Stimulated activated CD8-positive, alpha-beta memory T cell treated with anti-CD3 and anti-CD28 coated beads, Interleukin-15, amount 100 ng/mL, for 1 hour (primary cell): ENCODE data around the gene CCDC136.

Source experiments
- DNase-seq: peaks from one replicate; pipeline ENCODE4 v3.0.0-alpha.2; 2020; ENCODE audit warnings: low read depth

Gene CCDC136

DNA sequence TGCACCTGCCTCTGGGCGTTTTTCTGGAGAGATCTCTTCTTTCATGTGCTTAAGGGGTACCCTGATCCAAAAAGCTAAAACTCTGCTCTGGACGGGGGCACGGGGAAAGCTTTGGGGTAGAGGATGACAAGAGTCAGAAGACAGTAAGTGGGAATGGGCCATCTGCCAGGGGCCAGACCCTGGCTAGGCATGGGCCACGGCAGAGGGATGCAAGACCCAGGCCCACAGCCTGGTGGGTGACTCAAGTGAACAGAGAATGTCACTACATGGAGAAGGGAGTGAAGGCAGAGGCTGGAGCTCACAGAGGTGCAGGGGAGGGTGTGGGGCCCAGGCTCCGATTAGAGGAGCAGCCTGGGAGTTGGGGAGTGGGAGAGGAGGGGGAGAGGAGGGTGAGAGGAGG is 53.7 kb downstream of the CCDC136 start:
- no peak for DNase-seq

DNA sequence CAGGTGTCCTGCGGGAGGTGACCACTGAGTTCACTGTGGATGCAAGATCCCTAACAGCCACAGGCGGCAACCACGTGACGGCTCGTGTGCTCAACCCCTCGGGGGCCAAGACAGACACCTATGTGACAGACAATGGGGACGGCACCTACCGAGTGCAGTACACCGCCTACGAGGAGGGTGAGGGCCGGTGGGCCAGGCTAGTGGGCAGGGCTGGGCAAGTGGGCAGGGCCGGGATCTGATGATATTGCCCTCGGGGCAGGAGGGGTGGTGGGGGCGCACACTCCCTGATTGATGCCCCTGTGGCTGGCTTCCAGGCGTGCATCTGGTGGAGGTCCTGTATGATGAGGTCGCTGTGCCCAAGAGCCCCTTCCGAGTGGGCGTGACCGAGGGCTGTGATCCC is 54.2 kb downstream of the CCDC136 start:
- no peak for DNase-seq

DNA sequence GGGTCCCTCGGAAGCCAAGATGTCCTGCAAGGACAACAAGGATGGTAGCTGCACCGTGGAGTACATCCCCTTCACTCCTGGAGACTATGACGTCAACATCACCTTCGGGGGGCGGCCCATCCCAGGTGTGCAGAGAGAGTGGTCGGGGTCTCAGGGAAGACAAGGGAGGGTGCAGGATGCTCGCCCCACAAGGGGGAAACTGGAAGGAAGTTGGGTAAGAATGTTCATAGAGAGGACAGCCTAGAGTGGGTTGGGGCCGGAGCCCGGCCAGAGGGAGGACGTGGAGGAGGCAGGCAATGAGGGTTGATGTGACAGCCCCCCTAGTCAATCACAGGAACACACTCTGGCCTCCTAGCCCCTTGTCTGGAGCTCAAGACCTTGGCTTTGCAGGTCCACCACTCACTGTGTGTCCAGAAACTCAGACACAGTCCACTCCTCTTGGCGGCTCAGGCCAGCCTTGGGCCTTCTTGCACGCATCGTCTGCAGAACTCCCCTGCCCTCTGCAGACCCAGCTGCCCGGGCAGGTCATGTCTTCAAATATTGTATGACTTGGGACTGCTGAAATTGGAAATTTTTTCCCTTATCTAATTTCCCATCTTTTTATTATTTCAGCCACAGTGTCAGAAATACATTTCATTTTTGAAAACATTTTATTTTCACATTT is 55.1 kb downstream of the CCDC136 start:
- DNase-seq: no peak

DNA sequence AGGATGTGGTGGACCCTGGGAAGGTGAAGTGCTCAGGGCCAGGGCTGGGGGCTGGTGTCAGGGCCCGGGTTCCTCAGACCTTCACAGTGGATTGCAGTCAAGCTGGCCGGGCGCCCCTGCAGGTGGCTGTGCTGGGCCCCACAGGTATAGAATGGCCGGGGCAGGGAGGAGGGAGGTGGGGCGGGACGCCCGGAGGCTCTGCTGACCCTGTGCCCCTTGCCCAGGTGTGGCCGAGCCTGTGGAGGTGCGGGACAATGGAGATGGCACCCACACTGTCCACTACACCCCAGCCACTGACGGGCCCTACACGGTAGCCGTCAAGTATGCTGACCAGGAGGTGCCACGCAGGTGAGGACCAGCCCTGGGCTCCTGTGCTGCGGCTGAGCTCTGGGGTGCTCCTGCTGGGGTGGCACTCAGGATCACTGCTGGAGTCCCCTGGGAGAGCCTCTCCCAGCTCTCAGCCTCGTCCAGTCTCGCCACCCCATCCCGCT is 56.0 kb downstream of the CCDC136 start:
- DNase-seq: no peak

DNA sequence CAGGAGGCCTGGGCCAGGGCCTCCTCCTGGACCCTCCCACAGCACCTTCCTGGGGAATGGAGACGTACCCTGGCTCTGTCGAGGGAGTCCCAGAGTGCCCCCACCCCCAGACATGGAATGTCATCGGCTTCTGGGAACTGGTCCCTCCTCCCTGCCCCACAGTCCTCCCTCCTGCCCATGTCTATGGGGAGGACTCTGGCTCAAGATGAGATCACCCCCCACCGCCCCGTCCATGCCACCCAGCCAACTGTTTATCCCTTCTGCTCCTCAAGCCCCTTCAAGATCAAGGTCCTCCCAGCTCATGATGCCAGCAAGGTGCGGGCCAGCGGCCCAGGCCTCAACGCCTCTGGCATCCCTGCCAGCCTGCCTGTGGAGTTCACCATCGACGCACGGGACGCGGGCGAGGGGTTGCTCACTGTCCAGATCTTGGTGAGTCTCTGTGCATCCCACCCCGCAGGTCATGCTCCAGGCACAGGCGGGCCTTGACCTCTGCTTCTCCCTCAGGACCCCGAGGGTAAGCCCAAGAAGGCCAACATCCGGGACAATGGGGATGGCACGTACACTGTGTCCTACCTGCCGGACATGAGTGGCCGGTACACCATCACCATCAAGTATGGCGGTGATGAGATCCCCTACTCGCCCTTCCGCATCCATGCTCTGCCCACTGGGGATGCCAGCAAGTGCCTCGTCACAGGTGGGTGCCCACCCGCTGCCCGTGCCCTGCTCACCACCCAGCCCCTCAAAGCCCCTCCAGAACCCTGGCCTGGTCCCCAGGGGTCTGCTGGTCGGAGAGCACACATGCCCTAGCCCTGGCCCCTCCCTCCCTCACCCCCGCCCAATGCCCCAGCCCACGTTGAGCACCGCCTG is 56.8 kb downstream of the CCDC136 start:
- DNase-seq: no peak

DNA sequence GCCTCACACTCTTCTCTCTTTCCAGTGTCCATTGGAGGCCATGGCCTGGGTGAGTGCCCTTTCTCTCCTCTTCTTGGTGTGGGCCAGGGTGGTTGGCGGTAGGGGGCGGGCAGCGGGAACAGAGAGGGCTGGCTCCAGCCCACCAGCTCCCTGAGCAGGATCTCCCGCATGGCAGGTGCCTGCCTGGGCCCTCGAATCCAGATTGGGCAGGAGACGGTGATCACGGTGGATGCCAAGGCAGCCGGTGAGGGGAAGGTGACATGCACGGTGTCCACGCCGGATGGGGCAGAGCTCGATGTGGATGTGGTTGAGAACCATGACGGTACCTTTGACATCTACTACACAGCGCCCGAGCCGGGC is 57.4 kb downstream of the CCDC136 start:
- DNase-seq: no peak

DNA sequence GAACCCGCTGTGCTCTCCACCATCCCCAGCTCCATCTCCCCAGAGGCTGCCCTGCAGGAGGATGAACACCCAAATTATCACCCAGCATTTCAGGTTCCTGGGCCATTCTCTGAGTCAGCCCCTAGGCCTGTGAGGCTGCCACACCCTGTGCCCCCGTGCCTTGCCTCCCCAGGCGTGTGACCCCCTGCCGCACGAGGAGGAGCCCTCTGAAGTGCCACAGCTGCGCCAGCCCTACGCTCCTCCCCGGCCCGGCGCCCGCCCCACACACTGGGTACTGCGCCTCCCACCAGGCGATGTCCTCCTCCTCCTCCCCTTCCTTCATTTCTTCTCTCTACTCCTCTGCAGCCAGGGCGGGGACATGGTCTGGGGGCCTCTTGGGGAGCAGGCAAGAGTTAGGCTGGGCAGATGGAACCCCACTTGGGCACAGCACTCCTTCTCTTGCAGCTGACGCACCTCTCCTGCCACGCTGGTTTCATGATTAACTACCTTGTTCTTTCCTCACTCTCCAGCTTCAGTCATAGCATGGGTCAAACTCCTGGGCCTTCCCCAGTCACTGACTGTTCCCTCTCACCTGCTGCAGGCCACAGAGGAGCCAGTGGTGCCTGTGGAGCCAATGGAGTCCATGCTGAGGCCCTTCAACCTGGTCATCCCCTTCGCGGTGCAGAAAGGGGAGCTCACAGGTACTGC is 58.2 kb downstream of the CCDC136 start:
- no peak for DNase-seq

DNA sequence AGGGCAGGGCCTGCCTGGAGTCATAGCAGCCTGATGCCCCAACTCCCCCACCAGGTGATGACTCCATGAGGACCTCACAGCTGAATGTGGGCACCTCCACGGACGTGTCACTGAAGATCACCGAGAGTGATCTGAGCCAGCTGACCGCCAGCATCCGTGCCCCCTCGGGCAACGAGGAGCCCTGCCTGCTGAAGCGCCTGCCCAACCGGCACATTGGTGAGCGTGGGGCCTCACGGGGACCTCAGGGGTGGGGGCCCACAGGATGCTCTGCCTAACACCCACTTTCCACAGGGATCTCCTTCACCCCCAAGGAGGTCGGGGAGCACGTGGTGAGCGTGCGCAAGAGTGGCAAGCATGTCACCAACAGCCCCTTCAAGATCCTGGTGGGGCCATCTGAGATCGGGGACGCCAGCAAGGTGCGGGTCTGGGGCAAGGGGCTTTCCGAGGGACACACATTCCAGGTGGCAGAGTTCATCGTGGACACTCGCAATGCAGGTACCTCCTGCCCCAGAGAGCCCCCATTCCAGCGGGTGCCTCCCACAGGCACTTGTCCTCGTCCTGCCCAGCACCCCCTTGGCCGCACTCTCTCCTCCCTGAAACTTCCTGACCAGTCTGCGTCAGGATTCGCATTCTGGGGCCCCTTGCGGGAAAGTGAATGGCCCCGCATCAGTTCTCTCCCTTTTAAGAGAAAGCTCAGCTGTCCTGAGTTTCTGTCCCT is 60.9 kb downstream of the CCDC136 start:
- no peak for DNase-seq

DNA sequence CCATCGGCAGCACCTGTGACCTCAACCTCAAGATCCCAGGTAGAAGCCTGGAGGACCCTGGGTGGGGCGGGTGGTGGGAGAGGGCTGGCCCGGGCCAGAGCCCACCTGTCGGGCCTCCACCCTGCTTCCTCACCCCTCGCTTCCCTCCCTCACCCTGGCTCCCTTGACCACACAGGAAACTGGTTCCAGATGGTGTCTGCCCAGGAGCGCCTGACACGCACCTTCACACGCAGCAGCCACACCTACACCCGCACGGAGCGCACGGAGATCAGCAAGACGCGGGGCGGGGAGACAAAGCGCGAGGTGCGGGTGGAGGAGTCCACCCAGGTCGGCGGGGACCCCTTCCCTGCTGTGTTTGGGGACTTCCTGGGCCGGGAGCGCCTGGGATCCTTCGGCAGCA is 62.0 kb downstream of the CCDC136 start:
- no peak for DNase-seq

DNA sequence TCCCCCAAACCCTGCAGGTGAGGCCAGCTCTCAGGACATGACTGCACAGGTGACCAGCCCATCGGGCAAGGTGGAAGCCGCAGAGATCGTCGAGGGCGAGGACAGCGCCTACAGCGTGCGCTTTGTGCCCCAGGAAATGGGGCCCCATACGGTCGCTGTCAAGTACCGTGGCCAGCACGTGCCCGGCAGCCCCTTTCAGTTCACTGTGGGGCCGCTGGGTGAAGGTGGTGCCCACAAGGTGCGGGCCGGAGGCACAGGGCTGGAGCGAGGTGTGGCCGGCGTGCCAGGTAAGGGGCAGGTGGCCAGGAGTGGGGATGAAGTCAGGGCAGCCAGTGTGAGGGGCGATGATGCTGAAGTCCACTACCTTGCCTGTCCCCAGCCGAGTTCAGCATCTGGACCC is 62.6 kb downstream of the CCDC136 start:
- no peak for DNase-seq

DNA sequence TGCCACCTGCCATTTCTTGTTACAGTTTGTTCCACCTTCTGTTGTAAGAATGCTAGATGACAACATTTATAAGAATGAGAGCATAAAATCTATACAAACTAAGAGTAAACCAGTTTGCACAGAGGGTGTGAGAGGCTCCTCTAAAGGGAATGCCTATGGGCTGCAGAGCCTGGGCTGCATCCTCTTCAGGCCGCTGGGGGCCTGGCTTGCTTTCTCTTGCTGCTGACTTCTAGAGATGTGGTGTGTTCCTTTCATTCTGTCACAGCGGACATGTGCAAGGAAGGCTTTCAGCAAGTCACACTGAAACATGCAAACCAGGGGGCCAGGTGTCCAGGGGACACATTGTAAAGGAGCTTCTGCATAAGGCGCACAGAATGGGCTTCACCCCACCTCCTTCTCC is 63.8 kb downstream of the CCDC136 start:
- DNase-seq: no peak

DNA sequence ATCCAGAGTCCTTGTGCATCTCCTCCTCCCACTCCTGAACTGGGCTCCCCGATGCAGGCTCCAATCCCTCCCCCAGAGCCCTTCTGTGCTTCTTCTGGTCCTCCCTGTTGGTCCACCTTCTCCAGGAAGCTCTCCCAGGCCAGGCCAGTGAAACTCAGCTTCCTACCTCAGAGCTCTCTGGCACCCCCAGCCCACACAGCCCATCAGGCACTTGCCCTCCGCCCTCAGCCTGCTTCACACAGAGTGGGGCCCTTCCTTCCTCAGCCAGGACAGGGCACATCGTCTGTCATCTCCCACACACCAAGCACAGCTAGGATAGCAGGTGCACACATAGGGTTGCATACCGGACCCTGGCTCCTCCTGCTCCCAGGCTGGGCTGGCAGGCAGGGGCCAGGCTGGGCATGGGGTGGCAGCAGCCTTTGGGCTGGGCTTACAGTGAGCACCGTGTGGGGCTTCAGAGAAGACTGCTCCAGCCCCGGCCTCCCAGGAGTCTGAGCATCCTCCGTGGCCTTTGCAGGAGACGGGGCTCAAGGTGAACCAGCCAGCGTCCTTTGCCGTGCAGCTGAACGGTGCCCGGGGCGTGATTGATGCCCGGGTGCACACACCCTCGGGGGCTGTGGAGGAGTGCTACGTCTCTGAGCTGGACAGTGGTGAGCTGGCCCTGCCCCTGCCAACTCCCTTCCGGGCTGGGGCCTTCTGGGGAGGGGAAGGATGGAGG is 64.4 kb downstream of the CCDC136 start:
- no peak for DNase-seq

DNA sequence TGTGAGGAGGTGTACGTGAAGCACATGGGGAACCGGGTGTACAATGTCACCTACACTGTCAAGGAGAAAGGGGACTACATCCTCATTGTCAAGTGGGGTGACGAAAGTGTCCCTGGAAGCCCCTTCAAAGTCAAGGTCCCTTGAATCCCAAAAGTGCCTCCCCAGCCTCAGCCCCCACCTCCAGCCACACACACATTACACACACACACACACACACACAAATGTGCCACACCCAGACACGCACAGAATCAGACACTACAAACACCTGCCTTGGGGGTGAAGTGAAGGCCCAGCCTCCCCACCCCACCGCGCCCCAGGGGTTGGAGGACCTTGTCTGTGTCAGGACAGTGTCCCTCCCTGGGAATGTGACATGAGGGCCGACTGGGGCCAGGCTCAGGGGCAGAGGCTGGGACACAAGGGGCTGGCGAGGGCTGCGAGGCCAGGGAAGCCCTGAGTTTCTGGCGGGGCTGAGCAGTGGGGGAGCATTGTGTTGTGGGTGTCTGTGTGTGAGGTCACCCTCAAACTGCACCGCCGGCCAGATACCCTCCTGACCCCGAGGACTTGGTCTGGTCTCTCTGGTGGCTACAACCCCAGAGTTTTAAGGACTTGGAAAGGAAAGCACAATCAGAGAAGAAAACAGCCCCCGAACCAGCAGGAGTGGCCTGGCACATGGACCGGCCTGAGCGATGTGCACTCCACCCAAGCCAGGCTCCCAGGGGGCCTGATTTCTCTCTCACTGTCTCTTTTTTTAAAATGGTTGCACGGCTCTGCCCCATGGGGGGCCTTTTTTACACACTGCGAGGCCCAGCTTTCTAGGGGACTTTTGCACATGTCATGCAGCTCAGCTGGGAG is 66.8 kb downstream of the CCDC136 start:
- no peak for DNase-seq

DNA sequence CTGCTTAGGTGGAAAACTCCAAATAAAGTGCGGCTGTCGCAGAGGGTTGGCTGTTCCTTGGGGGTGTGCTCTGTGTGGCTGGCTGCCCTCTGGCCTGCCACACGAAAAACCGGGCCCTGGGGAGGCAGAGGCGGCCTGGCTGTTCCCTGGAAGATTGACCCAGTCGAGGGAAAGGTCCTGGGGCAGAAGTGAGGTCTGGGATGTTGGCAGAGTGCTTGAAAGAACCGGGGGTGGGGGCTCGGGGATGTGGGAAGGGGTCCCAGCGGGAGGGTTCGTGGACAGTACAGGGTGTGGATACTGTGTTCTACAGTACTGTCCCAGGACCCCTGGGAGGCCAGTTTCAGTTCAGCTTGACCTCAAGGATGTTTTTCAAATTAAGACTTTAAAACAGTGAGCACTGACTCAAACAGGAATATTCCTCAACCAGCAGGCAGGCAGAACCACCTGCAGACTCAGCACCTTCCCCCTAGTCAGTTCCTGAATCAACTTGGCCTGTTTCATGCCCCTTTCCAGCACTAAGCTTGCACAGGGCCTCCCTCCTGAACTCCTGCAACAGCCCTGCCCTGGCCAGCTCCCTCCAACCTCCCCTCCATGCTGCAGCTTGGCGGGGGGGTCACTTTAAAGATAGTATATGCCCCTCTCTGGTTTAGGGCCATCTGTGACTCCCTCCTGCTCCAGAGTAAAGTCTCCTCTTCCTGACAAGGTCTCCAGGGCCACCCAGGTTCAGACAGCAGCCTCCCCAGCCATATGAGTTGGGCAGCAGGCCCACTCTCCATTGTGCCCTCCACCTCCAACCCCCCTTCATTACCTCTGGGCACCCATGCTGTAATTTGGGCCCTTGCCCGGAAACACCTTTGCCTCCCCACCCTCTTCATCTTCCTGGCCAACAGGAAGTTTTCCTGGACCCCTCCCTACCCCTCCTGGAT is 67.7 kb downstream of the CCDC136 start:
- DNase-seq: no peak

DNA sequence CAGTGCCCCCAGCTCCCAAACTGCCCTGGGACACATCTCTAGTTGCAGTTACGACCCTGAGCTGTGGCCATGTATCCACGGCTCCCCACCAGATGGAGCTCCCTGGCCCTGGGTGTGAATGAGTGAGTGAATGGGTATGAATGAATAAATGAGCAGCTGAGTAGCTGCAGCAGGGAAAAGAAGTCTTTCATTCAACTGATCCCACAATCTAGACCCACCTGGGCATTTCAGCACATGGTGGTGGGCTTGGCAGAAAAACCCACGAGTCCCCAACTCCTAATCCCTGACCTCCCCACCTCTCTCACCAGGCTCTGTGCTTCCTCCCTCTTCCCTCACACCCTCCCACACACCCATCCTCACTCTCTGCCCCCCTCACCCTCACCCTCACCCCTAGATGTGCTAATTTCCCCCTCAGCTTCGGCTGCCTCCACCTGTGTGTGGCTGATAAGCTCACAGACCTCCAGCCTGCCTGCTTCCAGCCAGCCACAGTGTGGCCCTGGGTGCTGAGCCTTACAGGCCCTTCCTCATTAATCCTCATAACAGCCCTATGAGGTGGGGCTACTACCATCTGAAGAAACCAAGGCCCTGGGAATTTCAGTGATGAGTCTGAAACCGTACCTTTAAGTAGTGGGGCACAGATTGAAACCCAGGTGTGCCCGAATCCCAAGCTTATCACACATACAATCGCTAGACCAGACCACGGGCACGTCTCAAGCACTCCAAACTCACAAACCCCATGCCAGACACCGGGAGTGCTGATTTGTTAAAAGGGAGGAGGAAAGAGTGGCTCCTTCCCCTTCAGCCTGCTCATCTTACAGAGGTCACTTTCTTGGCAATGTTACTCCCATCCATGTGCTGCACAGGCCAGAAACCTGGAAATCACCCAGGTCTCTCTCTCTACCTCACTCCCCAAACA is 68.6 kb downstream of the CCDC136 start:
- no peak for DNase-seq

DNA sequence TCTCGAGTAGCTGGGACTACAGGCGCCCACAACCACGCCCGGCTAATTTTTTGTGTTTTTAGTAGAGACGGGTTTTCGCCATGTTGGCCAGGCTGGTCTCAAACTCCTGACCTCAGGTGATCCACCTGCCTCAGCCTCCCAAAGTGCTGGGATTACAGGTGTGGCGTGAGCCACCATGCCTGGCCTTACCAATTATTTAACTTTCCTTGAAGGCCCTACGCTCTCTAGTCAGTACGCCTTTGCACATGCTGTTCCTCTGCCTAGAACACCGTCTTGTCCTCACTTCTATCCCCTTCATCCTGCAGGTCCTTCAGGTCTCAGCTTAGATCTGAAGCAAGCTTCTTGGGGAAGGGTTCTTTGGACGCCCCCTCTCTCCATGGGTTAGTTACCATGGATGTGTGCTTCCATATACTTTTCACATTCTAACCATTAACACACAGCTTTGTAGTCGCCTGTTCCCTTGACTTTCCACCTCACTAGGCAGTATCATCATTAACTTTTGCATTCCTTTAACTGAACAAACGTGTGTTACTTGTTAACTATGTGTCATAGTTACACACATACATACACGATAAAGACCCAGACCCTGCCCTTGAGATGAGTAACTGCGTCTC is 70.3 kb downstream of the CCDC136 start:
- no peak for DNase-seq

DNA sequence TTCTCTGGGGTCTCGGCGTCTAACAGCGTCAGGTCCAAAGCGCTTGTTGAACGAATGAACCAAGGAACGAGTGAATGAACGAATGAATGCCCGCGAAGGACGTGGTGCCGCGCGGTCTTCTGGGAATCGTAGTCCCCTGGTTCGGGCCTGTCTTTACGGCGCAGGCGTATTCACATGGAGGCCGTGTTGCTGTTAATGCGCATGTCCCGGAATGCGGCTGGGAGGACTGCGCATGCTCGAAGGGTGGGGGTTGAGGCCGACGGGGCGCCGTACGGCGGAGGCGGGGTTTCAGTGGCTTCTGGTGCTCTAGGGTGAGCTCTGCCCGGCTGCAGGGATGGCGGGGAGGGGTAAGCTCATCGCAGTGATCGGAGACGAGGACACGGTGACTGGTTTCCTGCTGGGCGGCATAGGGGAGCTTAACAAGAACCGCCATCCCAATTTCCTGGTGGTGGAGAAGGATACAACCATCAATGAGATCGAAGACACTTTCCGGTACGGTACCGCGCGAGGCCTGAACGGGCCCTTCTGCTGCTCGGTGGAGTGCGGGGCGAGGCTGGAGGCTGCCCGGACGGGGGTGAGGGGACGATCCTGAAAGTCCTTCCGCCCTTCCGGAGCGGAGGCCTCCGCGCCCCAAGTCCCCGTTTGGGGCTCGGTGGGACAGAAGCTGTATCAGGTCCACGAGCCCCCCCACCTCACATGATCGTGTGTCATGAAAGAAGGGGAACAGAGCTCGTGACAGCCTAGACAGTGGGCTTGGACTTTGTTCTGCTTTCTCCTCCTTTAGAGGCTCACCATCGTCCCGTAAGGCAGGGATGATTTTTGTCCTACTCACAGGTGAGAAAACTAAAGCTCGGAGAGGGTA is 71.0 kb downstream of the CCDC136 start, which contains the start of gene ATP6V1F:
TSS of gene ATP6V1F (plus strand) at position 286 of the 862 bp plus-strand sequence. CDS start at position 335, 49 bp downstream.
- DNase-seq: peak; percentile 99
